ENCODE data around the gene NDUFS7.
"Not testable (repeated sequence)": the region's sequence is repeated elsewhere in the genome, so short reads cannot be mapped to it uniquely, and the experiment has no call there.

The NDUFS7 gene

DNA sequence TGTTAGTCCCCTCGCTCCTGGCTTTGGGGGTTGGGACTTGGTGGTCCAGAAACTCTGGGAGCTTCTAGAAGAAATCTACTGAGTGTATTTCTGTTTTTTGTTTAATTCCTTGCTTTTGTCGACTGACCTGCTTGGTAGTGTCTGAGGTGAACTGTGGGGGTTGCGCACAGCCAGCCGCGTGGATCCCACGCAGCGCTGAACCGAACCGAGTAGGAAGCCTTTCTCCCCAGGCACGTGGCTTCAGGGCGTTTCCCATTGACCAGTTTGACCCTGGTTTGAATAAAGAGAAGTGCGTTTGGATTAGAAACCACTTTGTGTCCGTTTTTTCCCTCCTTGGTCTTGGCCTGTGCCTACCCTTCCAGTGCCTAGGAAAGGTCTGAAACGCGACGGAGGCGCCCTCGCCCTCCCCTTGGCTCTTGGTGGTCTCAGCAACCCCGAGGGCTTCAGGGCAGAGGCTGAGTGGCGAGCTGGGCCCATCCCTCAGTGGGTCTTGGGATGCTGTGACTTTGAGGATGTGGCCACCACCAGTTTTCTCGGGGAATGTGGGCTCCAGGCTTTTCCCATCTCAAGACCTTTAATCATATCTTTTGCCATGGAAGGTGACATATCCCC is 51.8 kb downstream of the NDUFS7 start:
- no peak for DNase-seq

DNA sequence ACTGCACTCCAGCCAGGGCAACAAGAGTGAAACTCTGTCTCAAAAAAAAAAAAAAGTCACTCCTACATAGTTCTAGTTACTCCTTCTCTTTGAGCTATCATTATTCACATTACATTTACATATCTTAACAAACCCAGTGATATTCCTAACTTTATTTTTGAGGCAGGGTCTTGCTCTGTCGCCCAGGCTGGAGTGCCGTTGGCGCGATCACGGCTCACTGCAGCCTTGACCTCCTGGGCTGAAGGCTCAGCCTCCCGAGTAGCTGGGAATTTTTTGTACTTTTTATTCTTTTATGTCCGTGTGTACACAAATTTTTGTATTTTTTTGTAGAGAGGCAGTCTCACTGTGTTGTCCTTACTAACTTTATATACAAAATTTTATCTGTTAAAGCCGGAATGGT is 53.9 kb downstream of the NDUFS7 start:
- no peak for DNase-seq

DNA sequence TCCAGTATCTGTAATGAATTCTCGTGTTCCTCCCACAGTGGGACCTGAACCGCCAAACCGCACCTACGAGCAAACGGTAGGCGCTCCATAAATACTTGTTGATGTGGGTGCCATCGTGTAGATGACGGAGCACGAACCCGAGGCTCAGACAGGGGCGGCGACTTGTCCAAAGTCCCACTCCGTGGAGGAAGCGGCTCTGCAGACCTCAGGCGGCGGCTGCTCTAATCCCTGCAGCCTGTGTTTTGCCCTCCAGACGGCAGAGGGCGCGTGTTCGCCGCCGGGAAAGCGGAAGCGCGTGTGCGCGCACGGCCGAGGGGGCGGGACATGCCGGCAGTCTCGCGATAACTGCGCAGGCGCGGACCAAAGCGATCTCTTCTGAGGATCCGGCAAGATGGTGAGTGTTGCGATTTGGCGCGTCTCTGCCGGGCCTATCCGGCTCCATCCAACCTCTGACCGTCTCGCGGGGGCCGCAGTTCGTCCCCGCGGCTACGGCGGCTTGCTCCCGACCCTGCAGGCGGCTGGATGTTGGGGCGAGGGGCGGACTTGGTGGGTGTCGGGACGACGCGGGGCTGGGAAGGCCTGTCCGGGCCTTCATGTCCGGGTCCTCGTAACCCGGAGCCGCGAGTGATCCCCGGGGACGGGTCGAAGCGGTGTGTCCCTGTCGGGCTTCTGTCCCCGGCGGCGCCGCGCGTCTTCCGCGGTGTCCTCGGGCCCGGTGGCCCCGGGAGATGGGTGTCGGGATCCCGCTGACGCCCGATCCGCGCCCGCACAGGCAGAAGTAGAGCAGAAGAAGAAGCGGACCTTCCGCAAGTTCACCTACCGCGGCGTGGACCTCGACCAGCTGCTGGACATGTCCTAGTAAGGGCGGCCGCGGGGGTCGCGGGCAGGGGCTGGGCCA is 54.6 kb downstream of the NDUFS7 start, which contains the start of gene RPS15:
TSS of gene RPS15 (plus strand) at position 362 of the 898 bp plus-strand sequence. CDS start at position 392, 30 bp downstream.
- peak; percentile 92 for DNase-seq

DNA sequence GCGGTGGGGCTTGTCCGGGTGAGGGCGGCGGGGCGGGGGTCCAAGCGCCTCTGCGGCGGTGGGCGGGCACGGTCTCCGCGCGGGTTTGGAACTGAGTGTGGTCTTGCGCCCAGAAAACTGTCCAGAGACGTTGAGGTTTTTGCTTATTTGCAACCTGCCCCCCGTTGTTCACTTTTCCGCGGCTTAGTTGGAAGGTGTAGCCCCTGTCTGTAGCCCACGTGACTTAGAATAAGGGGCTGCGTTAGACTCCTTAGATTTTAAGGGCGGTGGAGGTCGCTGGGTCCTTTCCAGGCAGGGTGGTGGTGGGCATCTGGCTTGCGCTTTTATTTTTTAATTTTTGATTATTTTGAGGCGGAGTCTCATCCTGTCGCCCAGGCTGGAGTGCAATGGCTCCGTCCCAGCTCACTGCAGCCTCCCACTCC is 55.2 kb downstream of the NDUFS7 start:
- DNase-seq = no peak

DNA sequence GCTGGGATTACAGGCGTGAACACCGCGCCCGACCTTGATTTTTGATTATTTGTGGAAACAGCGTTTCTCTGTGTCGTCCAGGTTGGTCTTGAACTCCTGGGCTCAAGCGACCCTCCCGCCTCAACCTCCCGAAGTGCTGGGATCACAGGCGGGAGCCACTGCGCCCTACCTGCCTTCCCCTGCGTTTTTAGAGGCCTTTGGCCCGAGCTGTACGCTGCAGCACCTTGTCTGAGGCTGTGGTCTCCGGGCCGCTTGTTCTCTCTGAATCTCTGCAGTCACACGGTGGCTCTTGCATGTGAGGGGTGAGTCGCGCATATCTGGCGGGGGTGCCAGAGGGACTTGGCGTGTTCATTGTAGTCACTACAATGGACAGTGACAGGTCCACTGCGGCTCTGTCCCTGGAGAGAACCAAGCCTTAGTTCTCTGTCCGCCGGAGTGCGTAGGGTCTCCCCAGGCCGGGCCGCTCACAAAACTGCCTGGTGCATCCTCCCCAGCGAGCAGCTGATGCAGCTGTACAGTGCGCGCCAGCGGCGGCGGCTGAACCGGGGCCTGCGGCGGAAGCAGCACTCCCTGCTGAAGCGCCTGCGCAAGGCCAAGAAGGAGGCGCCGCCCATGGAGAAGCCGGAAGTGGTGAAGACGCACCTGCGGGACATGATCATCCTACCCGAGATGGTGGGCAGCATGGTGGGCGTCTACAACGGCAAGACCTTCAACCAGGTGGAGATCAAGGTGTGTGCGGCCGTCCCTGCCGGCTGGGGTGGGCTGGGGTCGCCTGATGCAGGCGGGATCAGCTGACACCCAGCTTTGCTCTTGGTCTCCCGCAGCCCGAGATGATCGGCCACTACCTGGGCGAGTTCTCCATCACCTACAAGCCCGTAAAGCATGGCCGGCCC is 56.1 kb downstream of the NDUFS7 start:
- DNase-seq = not testable (repeated sequence)

DNA sequence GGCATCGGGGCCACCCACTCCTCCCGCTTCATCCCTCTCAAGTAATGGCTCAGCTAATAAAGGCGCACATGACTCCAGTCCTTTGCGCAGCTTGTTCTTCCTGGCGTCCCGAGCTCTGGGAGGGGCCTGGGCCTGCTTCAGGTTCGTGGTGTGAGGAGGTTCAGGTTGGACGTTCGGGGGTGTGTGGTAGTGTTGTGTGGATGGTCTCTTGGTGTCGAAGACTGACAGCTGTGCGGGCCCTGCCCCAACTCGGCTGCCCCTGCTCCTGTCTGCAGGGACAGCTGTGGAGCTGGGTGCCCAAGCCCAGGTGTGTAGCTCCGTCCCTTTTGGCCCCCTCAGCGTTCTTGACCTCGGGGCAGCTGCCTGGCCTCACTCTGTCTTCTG is 56.7 kb downstream of the NDUFS7 start:
- DNase-seq = no peak

DNA sequence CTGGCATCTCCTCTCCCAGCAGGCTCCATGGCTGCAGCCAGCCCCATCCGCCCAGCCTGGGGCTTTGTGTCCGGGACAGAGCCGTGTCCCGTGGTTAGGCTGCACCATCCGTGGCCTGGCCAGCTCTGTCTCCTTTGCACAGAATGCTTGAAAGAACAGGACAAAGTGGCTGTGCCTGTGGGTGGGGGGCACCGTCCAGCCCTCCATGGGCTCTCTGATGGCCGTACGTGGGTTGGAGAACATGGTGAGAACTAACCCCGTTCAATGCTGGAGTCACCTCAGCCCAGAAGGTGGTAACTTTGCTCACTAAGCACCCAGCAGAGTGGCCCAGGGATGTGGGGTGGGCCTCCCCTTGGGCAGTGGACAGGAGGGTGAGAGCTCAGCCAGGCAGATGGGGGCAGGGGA is 57.3 kb downstream of the NDUFS7 start:
- DNase-seq = no peak

DNA sequence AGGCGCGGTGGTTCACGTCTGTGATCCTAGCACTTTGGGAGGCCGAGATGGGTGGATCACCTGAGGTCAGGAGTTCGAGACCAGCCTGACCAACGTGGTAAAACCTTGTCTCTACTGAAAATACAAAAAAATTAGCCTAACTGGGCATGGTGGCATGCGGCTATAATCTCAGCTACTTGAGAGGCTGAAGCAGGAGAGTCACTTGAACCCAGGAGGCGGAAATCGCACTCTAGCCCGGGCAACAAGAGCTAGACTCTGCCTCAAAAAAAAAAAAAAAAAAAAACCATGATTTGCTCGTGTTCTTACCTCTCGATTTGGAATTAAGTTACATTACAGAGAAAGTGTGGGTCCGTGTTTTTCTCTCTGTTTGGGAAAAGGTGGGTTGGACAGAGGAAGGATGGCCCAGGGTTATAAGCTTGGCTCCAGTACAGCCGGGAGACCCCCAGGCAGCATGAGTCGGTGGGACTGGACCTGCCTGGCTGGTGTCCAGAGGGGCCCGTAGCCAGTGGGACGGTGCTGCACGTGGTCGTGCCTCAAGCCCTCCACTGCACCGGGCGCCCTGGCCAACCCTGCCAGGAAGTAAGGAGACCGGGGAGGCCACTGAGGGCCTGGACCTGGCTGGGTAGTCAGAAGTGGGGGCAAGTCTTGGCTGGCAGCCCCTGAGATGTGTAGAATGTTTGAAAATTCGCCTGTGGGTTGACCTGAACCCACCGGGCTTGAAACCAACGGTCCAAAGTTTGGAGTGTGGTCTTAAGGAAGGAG is 58.2 kb downstream of the NDUFS7 start:
- no peak for DNase-seq

Measured in hematopoietic multipotent progenitor cell treated with erythropoietin and hydrocortisone succinate and interleukin-3 and kit ligand, for 8 days (in vitro differentiated cells).